Aorta (tissue), 5 donors: ENCODE results near the gene TMEM125. TPM values are rescaled to one million over a fixed set of nuclear protein-coding genes. Genes with fewer than 3 reads are reported as not detected.

Experiments
- ATAC-seq: fragments of 200-7000 bp; cut with Tn5 transposase; one replicate; pipeline ENCODE4 v1.9.1; 2022; ENCODE audit warnings: moderate library complexity; ENCODE audit not compliant: low FRiP score
- DNase-seq, 2 donors: peaks; one replicate each; pipeline ENCODE4 v3.0.0-alpha.2; 2020
- H3K27ac ChIP-seq, 2 donors: one replicate each; pipeline ENCODE4 v1.5.1; 2013; ENCODE audit warnings: low read length in 2 of 2, mild to moderate bottlenecking in 2 of 2, moderate library complexity in 2 of 2, control low read depth in 1 of 2, inconsistent platforms in 1 of 2, low read depth in 1 of 2
- H3K27me3 ChIP-seq, 2 donors: one replicate each; pipeline ENCODE4 v1.6.1; 2013; ENCODE audit warnings: control low read depth in 1 of 2, low read length in 1 of 2, mild to moderate bottlenecking in 1 of 2, moderate library complexity in 1 of 2; ENCODE audit not compliant: insufficient read depth in 2 of 2, control insufficient read depth in 1 of 2
- H3K36me3 ChIP-seq, 2 donors: one replicate each; pipeline ENCODE4 v1.6.1; 2013; ENCODE audit warnings: control low read depth in 1 of 2, low read length in 1 of 2, mild to moderate bottlenecking in 1 of 2; ENCODE audit not compliant: insufficient read depth in 2 of 2, control insufficient read depth in 1 of 2
- H3K4me1 ChIP-seq, 2 donors: one replicate each; pipeline ENCODE4 v1.6.1; 2013; ENCODE audit warnings: low read length in 2 of 2, control low read depth in 1 of 2, mild to moderate bottlenecking in 1 of 2, moderate library complexity in 1 of 2; ENCODE audit not compliant: insufficient read depth in 2 of 2, control insufficient read depth in 1 of 2
- H3K4me3 ChIP-seq, 2 donors: one replicate each; pipeline ENCODE4 v1.5.1; 2013; ENCODE audit warnings: low read length in 2 of 2, control low read depth in 1 of 2, mild to moderate bottlenecking in 1 of 2
- H3K9me3 ChIP-seq: one replicate; pipeline ENCODE4 v1.6.1; 2013; ENCODE audit warnings: mild to moderate bottlenecking, low read length; ENCODE audit not compliant: control insufficient read depth
- WGBS, 2 donors: extraction: QIAGEN DNeasy Blood & Tissue Kit; methylation state at CpG; one replicate each; pipeline ENCODE4 v1.1.7; 2013; 5-methylcytosine and 5-hydroxymethylcytosine counted together
- intact Hi-C, 2 donors: fragments of 100-400 bp; cut with DNase I; formaldehyde crosslinking; loops; one replicate each; pipeline versions ENCODE4 v1.14.2 to v1.15.0; 2022
- polyA plus RNA-seq, 2 donors: library from polyadenylated mRNA; stranded (reverse); fragments of 200-250 nt; gene quantifications; one replicate each; pipeline ENCODE4 v1.2.3, GENCODE V29; 2013
- total RNA-seq, 2 donors: library from RNA; stranded (reverse); fragmentation: NEBNext Ultra II Directional; extraction: Animal tissue kit (Norgen Biotek cat#: 25700); gene quantifications; one replicate each; pipeline ENCODE4 v1.2.1, GENCODE V29; 2021
- donor health status: healthy with polysubstance abuse.
- donor health status: Bipolar disorder and iron deficiency.
- donor health status: DM: no; HTN: no; CAD: no.
- donor health status: DM: no; HTN: no; CAD: no.
- donor health status: DM: yes; HTN: yes; CAD: no.

The TMEM125 gene
- total and polyA plus RNA-seq, 4 donors, result 6.1 TPM; not detected in 3

DNA sequence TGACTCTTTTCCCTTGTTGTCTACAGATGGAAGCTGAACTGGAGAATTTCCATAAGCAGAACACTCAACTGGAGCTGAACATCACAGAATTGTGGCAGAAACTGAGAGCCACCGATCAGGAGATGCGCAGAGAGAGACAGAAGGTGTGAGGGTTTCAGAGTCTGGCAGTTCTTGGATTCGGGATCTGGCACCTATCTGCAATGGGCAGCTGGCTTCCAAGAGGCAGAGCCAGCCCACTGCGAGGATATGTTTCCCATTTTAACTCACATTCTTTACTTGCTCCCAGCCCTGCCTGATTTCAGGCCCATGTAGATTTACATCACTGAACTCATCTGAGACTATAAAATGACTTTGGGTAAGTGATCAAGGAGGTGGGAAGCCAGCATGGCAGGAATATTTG, 37.3 kb upstream of the TMEM125 start:
- no peak for ATAC-seq
- no peaks in the 10 kb centered on the region for H3K36me3 ChIP-seq
- DNase-seq, result no peak
- no peaks in the 10 kb centered on the region for H3K27me3 ChIP-seq
- H3K4me1 ChIP-seq, result no peaks in the 10 kb centered on the region
- no peaks in the 10 kb centered on the region for H3K9me3 ChIP-seq
- intact Hi-C loops, result no loop called here
- 35% methylated on average over 4 of the region's 4 CpGs for WGBS, 2 donors
- no peak overlapping the region for H3K4me3 ChIP-seq
- no peak overlapping the region for H3K27ac ChIP-seq

DNA sequence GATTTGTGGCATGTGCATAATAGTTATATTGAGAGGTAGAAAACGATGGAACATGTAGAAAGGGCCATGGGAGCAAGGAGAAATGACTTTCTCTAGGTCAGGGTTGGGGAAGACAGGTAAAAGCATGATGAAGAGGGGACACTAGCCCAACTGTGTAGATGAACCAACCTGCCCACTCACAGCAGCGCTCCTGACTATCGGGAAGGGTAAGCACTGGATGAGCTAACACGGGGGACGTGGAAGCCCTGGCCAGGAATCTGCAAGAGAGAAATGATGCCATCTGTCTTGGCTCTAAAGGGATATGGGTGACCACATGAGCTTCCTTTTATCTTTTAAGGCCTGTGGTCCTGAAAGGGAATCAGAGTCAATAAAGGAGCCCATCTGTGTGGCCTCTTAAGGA, 36.2 kb upstream of the TMEM125 start:
- ATAC-seq, result no peak
- Histone ChIP-seq H3K36me3 (no peaks in the 10 kb centered on the region), H3K9me3 (no peaks in the 10 kb centered on the region), H3K27ac (no peak overlapping the region), H3K4me1 (no peaks in the 10 kb centered on the region), H3K4me3 (no peak overlapping the region), H3K27me3 (no peaks in the 10 kb centered on the region)
- intact Hi-C loops, result no loop called here
- WGBS, 2 donors, result 96 to 98% methylated on average over 5 of the region's 5 CpGs
- no peak for DNase-seq

GRCh38 chr1:43234267-43234666, 35.5 kb upstream of the TMEM125 start:
- Histone ChIP-seq H3K36me3 (no peaks in the 10 kb centered on the region), H3K4me1 (no peaks in the 10 kb centered on the region), H3K27ac (no peak overlapping the region), H3K27me3 (no peaks in the 10 kb centered on the region), H3K4me3 (no peak overlapping the region), H3K9me3 (no peaks in the 10 kb centered on the region)
- intact Hi-C loops, result no loop called here
- DNase-seq, result no peak
- WGBS, 2 donors, result 96 to 97% methylated on average over 17 of the region's 17 CpGs
- ATAC-seq, result no peak

- ATAC-seq (no peak), DNase-seq (no peak)
- Histone ChIP-seq H3K36me3 (no peaks in the 10 kb centered on the region), H3K4me1 (no peaks in the 10 kb centered on the region), H3K4me3 (no peak overlapping the region), H3K27me3 (no peaks in the 10 kb centered on the region), H3K27ac (no peak overlapping the region), H3K9me3 (no peaks in the 10 kb centered on the region)
- intact Hi-C loops, result no loop called here
- 80 to 82% methylated on average over 8 of the region's 8 CpGs for WGBS, 2 donors
These were observed 34.7 kb upstream of the TMEM125 start for GRCh38 chr1:43235040-43235439.

DNA sequence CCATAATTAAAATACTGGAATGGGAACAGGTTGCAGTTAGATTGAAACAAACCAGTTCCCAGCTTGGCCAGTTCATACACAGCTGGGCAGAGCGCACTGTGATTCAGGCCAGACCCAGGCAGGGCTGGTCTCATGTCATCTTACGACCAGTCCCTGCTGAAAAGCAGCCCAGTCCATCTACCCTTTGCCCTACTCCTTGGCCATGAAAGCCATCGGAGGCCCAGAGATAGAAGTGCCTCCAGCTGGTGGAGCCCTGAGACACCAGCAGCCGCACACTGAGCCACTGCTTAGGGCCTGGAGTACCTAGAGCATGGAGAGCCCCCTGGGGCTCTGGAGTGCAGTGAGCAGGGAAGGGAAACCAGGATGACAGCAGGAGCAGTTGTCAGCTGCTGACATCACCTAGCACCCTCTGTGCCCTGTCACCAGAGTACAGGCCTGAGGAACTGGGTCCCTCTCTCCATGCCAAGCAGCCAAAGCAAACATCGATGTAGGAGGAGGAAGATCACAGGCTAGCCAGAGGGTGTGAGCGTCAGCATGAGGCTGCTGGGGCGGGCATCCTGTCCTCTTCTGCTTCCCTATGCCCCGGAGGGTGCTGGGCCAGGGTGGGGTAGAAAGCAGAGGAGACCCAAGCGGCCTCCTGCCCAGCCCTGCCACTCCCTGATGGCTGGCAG, 34.2 kb upstream of the TMEM125 start:
- no peak for ATAC-seq
- 63 to 65% methylated on average over 9 of the region's 9 CpGs for WGBS, 2 donors
- H3K4me1 ChIP-seq, result no peaks in the 10 kb centered on the region
- no peaks in the 10 kb centered on the region for H3K9me3 ChIP-seq
- DNase-seq, result no peak
- no peak overlapping the region for H3K27ac ChIP-seq
- intact Hi-C loops, result no loop called here
- no peaks in the 10 kb centered on the region for H3K36me3 ChIP-seq
- H3K4me3 ChIP-seq, result no peak overlapping the region
- H3K27me3 ChIP-seq, result no peaks in the 10 kb centered on the region

GRCh38 chr1:43237121-43237520, 32.7 kb upstream of the TMEM125 start:
- no peak for ATAC-seq
- no peaks in the 10 kb centered on the region for H3K27me3 ChIP-seq
- no peak for DNase-seq
- no peak overlapping the region for H3K27ac ChIP-seq
- H3K4me1 ChIP-seq, result no peaks in the 10 kb centered on the region
- H3K4me3 ChIP-seq, result no peak overlapping the region
- WGBS, 2 donors, result 73 to 75% methylated on average over 1 of the region's 1 CpG
- no peaks in the 10 kb centered on the region for H3K9me3 ChIP-seq
- H3K36me3 ChIP-seq, result no peaks in the 10 kb centered on the region
- intact Hi-C loops, result no loop called here

DNA sequence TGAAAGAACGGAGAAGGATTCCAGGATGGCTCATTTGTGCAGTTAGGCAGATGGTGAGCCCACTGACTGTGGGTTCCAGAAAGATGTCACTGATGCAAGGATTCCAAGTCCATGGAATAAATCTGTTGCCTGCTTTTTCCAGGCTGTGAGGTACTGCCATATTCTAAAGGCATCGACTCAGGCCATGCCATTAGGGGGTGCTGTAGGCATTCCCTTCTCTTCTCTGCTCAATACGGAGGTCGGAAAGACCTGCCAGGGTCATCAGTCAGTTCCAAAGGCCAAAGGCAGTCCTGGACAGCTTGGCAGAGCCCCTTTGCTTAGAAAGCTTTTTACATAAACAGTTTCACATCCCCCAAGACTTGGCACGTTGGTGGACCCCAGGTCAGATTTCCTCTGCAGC, 31.7 kb upstream of the TMEM125 start:
- DNase-seq (peak in 1 of 2 donors; percentile 59), ATAC-seq (peak; percentile 61)
- H3K27me3 ChIP-seq, result no peaks in the 10 kb centered on the region
- H3K4me3 ChIP-seq, result no peak overlapping the region
- H3K36me3 ChIP-seq, result no peaks in the 10 kb centered on the region
- H3K27ac ChIP-seq, result no peak overlapping the region
- 19 to 21% methylated on average over 5 of the region's 5 CpGs for WGBS, 2 donors
- no peaks in the 10 kb centered on the region for H3K9me3 ChIP-seq
- H3K4me1 ChIP-seq, result no peaks in the 10 kb centered on the region
- intact Hi-C loops, result no loop called here

- H3K4me1 ChIP-seq, result no peaks in the 10 kb centered on the region
- intact Hi-C loops, result no loop called here
- H3K9me3 ChIP-seq, result no peaks in the 10 kb centered on the region
- H3K27ac ChIP-seq, result no peak overlapping the region
- DNase-seq (no peak), ATAC-seq (no peak)
- no peak overlapping the region for H3K4me3 ChIP-seq
- no peaks in the 10 kb centered on the region for H3K27me3 ChIP-seq
- WGBS, 2 donors, result 85 to 86% methylated on average over 3 of the region's 3 CpGs
- no peaks in the 10 kb centered on the region for H3K36me3 ChIP-seq
These were observed 30.8 kb upstream of the TMEM125 start for GRCh38 chr1:43238991-43239469.

- 92% methylated on average over 3 of the region's 3 CpGs for WGBS, 2 donors
- intact Hi-C loops, result no loop called here
- H3K4me1 ChIP-seq, result no peaks in the 10 kb centered on the region
These were observed 30.3 kb upstream of the TMEM125 start for GRCh38 chr1:43239484-43239883.

More at GRCh38 chr1:43239484-43239883, 30.3 kb upstream of the TMEM125 start:
- H3K36me3 ChIP-seq, result no peaks in the 10 kb centered on the region
- DNase-seq (no peak), ATAC-seq (no peak)
- H3K27me3 ChIP-seq, result no peaks in the 10 kb centered on the region
- no peaks in the 10 kb centered on the region for H3K9me3 ChIP-seq
- H3K4me3 ChIP-seq, result no peak overlapping the region
- no peak overlapping the region for H3K27ac ChIP-seq
